HAP-1 (cell line): Measurements from ENCODE around the gene COBL.

Experiments used
- DNase-seq, 2 experiments: peaks; one replicate each; pipeline ENCODE4 v3.0.0-alpha.2; 2016 to 2020; ENCODE audit warnings: low spot score in 2 of 2
- H3K27me3 ChIP-seq: fragments of 250-450 bp; sonication (Bioruptor Pico); 2 replicates; pipeline ENCODE4 v1.5.1; 2020; ENCODE audit warnings: low read depth, mild to moderate bottlenecking, moderate library complexity
- H3K36me3 ChIP-seq: fragments of 250-450 bp; sonication (Bioruptor Pico); replicated peaks from 2 replicates; pipeline ENCODE4 v1.5.1; 2020; ENCODE audit warnings: mild to moderate bottlenecking
- H3K4me1 ChIP-seq: fragments of 250-450 bp; sonication (Bioruptor Pico); 2 replicates; pipeline ENCODE4 v1.5.1; 2020; ENCODE audit warnings: mild to moderate bottlenecking
- H3K4me3 ChIP-seq: fragments of 250-450 bp; sonication (Bioruptor Pico); 2 replicates; pipeline ENCODE4 v1.5.1; 2020; ENCODE audit warnings: mild to moderate bottlenecking, moderate library complexity
- H3K9me3 ChIP-seq: fragments of 250-450 bp; sonication (Bioruptor Pico); 2 replicates; pipeline ENCODE4 v1.5.1; 2020; ENCODE audit warnings: mild to moderate bottlenecking, moderate library complexity
- in situ Hi-C: fragments of 300-500 bp; cut with MboI; formaldehyde crosslinking; loops from 3 replicates; pipeline ENCODE4 v1.14.3; 2020; ENCODE audit warnings: low sequenced_read_pairs, inconsistent platforms, mixed read lengths

Gene COBL

GRCh38 chr7:51062222-51062987 is 254.2 kb downstream of the COBL start:
- H3K36me3 ChIP-seq: no peaks in the 10 kb centered on the region
- DNase-seq: no peak
- in situ Hi-C loops: no loop called here
- no peak overlapping the region for H3K4me3 ChIP-seq
- no peaks in the 10 kb centered on the region for H3K27me3 ChIP-seq
- H3K4me1 ChIP-seq: no peaks in the 10 kb centered on the region
- no peaks in the 10 kb centered on the region for H3K9me3 ChIP-seq

DNA sequence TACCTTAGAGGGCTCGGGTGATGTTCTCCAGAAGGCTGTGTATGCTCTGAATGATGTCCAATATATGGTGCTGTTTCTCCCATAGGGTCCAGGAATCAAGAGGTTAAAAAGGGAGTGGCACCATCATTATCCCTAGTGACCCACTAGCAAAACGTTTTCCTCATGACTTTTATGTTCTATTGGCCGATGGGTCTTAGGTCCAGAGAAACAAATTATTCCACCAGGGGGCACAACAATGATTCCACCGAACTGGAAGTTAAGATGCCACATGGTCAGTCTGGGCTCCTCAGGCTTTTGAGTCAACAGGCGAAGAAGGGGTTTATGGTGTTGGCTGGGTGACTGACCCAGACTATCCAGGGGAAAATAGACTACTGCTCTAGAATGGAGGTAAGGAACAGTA is 256.1 kb downstream of the COBL start:
- in situ Hi-C loops: no loop called here

GRCh38 chr7:51059504-51060142 is 257.0 kb downstream of the COBL start:
- no peaks in the 10 kb centered on the region for H3K36me3 ChIP-seq
- H3K4me3 ChIP-seq: no peak overlapping the region
- H3K9me3 ChIP-seq: no peaks in the 10 kb centered on the region
- H3K27me3 ChIP-seq: no peaks in the 10 kb centered on the region
- in situ Hi-C loops: no loop called here
- DNase-seq: no peak
- no peaks in the 10 kb centered on the region for H3K4me1 ChIP-seq

More for the DNA sequence above, 256.1 kb downstream of the COBL start:
- H3K4me1 ChIP-seq: no peaks in the 10 kb centered on the region
- no peaks in the 10 kb centered on the region for H3K36me3 ChIP-seq
- no peaks in the 10 kb centered on the region for H3K9me3 ChIP-seq
- H3K4me3 ChIP-seq: no peak overlapping the region
- DNase-seq: no peak
- H3K27me3 ChIP-seq: no peaks in the 10 kb centered on the region

- no peaks in the 10 kb centered on the region for H3K36me3 ChIP-seq
- DNase-seq: no peak
- no peak overlapping the region for H3K4me3 ChIP-seq
- in situ Hi-C loops: no loop called here
- no peaks in the 10 kb centered on the region for H3K9me3 ChIP-seq
- no peaks in the 10 kb centered on the region for H3K4me1 ChIP-seq
- H3K27me3 ChIP-seq: no peaks in the 10 kb centered on the region
Measured at GRCh38 chr7:51058764-51059163, 257.8 kb downstream of the COBL start.

GRCh38 chr7:51055039-51055840 is 261.4 kb downstream of the COBL start:
- in situ Hi-C loops: no loop called here
- Histone ChIP-seq H3K27me3 (no peaks in the 10 kb centered on the region), H3K9me3 (no peaks in the 10 kb centered on the region), H3K4me3 (no peak overlapping the region), H3K36me3 (no peaks in the 10 kb centered on the region), H3K4me1 (no peaks in the 10 kb centered on the region)
- DNase-seq: no peak

DNA sequence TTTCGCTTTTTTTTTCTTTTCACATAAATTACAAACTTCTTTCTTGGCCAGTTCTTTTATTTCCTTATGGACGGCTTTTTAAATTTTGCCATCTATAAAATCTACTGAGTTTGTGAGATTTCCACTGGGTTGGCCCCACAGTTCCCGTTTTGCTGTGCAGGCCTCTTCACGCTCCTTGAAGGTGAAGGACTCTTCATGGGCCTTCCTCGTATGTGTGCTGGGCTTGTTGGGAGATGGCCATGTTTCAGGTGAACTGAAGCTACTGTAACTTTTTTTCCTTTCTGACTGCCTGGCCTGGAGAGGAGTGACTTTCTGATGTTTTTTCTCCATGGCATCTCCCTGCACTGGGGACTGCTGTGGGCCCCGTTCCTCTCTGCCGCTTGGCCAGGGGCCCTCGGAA is 262.4 kb downstream of the COBL start:
- Histone ChIP-seq H3K4me3 (no peak overlapping the region), H3K27me3 (no peaks in the 10 kb centered on the region), H3K36me3 (no peaks in the 10 kb centered on the region), H3K9me3 (no peaks in the 10 kb centered on the region), H3K4me1 (no peaks in the 10 kb centered on the region)
- DNase-seq: no peak
- in situ Hi-C loops: no loop called here

DNA sequence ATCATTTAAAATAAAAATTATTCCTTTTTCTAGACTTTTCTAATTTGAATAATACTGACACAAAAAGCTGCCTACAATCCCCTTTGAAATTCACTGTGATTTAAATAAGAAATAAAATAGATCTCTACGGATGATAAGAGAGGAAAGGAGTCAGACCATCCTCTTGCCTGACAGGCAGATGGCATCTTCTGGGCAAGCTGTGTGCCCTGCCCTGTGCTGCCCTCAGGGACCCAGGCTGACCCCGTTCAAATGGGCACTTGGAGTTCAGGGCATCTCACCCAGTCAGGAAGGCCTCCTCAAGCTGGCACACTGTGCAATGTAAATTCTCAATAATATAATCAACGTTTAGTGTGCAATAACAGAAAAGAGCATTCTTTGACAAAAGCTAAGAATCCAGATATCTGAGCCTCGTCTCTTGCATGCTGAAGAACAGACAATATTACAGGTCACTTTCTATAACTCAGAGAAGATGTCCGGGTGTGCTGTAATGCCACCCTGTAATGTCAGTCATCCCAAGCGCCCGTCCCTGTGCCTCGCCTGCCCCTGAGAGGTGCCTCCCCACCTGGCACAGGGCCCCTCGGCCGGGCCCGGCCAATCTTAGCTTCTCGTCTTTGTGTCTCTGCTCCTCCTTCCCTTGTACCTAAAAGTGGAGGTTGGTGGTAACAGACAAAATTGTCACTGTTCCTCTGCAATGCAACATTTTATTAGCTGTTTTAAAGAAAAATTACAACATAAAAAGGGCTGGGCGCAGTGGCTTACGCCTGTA is 263.3 kb downstream of the COBL start:
- no peaks in the 10 kb centered on the region for H3K4me1 ChIP-seq
- no peaks in the 10 kb centered on the region for H3K9me3 ChIP-seq
- no peaks in the 10 kb centered on the region for H3K27me3 ChIP-seq
- H3K36me3 ChIP-seq: no peaks in the 10 kb centered on the region
- in situ Hi-C loops: no loop called here
- H3K4me3 ChIP-seq: no peak overlapping the region
- DNase-seq: no peak

GRCh38 chr7:51046482-51046881 is 270.1 kb downstream of the COBL start:
- DNase-seq: no peak
- Histone ChIP-seq H3K9me3 (no peaks in the 10 kb centered on the region), H3K27me3 (no peaks in the 10 kb centered on the region), H3K4me1 (peaks cover 5% of the 10 kb centered on the region), H3K4me3 (no peak overlapping the region), H3K36me3 (no peaks in the 10 kb centered on the region)
- in situ Hi-C loops: no loop called here

DNA sequence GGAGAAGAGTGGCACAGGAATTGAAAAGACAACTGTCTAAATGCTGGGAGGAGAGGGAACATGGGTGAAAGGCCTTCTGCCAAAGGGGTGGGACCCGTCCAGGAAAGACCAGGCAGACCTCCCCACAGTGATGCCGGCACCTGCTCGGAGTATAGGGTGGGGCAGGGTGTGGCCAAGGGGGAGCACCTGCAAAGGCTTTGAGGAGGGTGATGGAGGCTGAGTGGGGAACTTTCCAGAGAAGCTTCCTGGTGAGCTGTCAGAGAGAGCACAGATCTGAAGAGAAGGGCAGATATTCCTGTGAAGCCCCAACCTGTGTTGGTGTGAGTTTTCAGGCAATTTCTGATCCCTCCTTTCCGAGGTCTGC is 270.5 kb downstream of the COBL start:
- Histone ChIP-seq H3K36me3 (no peaks in the 10 kb centered on the region), H3K4me1 (peaks cover 5% of the 10 kb centered on the region), H3K27me3 (no peaks in the 10 kb centered on the region), H3K4me3 (no peak overlapping the region), H3K9me3 (no peaks in the 10 kb centered on the region)
- DNase-seq: no peak
- in situ Hi-C loops: no loop called here

- Histone ChIP-seq H3K36me3 (no peaks in the 10 kb centered on the region), H3K4me1 (peaks cover 5% of the 10 kb centered on the region), H3K4me3 (no peak overlapping the region), H3K27me3 (no peaks in the 10 kb centered on the region), H3K9me3 (no peaks in the 10 kb centered on the region)
- in situ Hi-C loops: no loop called here
- no peak for DNase-seq
Measured at GRCh38 chr7:51045319-51046102, 271.1 kb downstream of the COBL start.

- no peaks in the 10 kb centered on the region for H3K36me3 ChIP-seq
- no peak for DNase-seq
- no peak overlapping the region for H3K4me3 ChIP-seq
- H3K4me1 ChIP-seq: peaks cover 5% of the 10 kb centered on the region
- no peaks in the 10 kb centered on the region for H3K27me3 ChIP-seq
- in situ Hi-C loops: no loop called here
- no peaks in the 10 kb centered on the region for H3K9me3 ChIP-seq
Measured at GRCh38 chr7:51043461-51043860, 273.1 kb downstream of the COBL start.

DNA sequence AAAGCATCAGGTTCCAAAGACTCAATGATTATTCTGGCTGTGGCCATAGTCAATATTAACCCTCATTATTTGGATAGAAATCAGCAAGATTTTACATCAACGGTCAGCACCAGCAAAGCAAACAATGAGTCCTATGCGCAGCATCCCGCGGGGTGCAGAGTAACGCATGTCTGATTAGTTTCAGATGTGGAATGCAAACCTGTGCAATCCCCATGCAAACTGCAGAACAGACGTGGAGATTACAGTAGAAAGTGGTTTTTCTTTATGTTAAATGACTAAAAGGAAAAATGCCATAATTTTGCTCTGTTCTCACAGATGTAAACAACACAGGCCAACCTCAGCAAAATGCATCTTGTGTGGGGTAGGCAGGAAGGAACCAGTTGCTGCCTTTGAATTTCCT is 275.8 kb downstream of the COBL start:
- no peaks in the 10 kb centered on the region for H3K4me1 ChIP-seq
- H3K4me3 ChIP-seq: no peak overlapping the region
- no peak for DNase-seq
- no peaks in the 10 kb centered on the region for H3K9me3 ChIP-seq
- no peaks in the 10 kb centered on the region for H3K27me3 ChIP-seq
- in situ Hi-C loops: no loop called here
- no peaks in the 10 kb centered on the region for H3K36me3 ChIP-seq

- Histone ChIP-seq H3K4me3 (no peak overlapping the region), H3K9me3 (no peaks in the 10 kb centered on the region), H3K27me3 (no peaks in the 10 kb centered on the region), H3K36me3 (no peaks in the 10 kb centered on the region), H3K4me1 (no peaks in the 10 kb centered on the region)
- in situ Hi-C loops: no loop called here
- DNase-seq: no peak
Measured at GRCh38 chr7:51038573-51038972, 278.0 kb downstream of the COBL start.
